Activated CD4-positive, alpha-beta T cell treated with anti-CD3 and anti-CD28 coated beads, Interleukin-2, amount 10 ng/mL, durations not matched to agents 7 days and 5 days (primary cell): ENCODE data around the gene CEP104. TPM values are rescaled to one million over a fixed set of nuclear protein-coding genes. Genes with fewer than 3 reads are reported as not detected.

ENCODE experiments used
- CTCF ChIA-PET: fragments of 350-600 bp; sonication (Branson Sonifier 250); formaldehyde crosslinking; loops from one replicate; lab custom pipeline; 2021; ENCODE audit warnings: antibody characterized with exemption; lab: Charles Lee
- POLR2A ChIA-PET: fragments of 350-600 bp; sonication (Branson Sonifier 250); formaldehyde crosslinking; loops from one replicate; lab custom pipeline; 2021; ENCODE audit warnings: antibody characterized with exemption; lab: Charles Lee
- DNase-seq: peaks from one replicate; pipeline ENCODE4 v3.0.0-alpha.2; 2020
- H3K27ac Mint-ChIP-seq: one replicate; pipeline ENCODE4 v1.8.0; 2021; ENCODE audit warnings: mild to moderate bottlenecking, moderate library complexity, mixed read lengths
- H3K27me3 Mint-ChIP-seq: one replicate; pipeline ENCODE4 v1.8.0; 2021; ENCODE audit warnings: mixed read lengths
- H3K36me3 Mint-ChIP-seq: one replicate; pipeline ENCODE4 v1.8.0; 2021; ENCODE audit warnings: low read depth, mixed read lengths
- H3K4me1 Mint-ChIP-seq: one replicate; pipeline ENCODE4 v1.8.0; 2021; ENCODE audit warnings: mixed read lengths
- H3K4me3 Mint-ChIP-seq: one replicate; pipeline ENCODE4 v1.8.0; 2021; ENCODE audit warnings: mild to moderate bottlenecking, moderate library complexity, mixed read lengths
- H3K9me3 Mint-ChIP-seq: one replicate; pipeline ENCODE4 v1.8.0; 2021; ENCODE audit warnings: mixed read lengths
- total RNA-seq, 2 experiments: library from RNA; stranded (reverse); gene quantifications; one replicate each; pipeline ENCODE4 v1.2.3, GENCODE V29; 2021

The CEP104 gene
- total RNA-seq, 2 experiments from 2014 or later = 43.8 to 50.1 TPM

- Mint-ChIP-seq H3K4me3 (peak overlapping the region; percentile 82), H3K27ac (peak overlapping the region; percentile 80), H3K9me3 (no peaks in the 10 kb centered on the region), H3K4me1 (peaks cover 44% of the 10 kb centered on the region), H3K27me3 (no peaks in the 10 kb centered on the region), H3K36me3 (peaks cover 8% of the 10 kb centered on the region)
- ChIA-PET CTCF (interaction anchor here (0.8 to 5.9 kb wide), 2 partner anchors 9 to 21 kb away, joined by 3 to 29 read pairs; no protein-coding TSS in a partner anchor), POLR2A (no interaction called here)
- DNase-seq = peak; percentile 13
These were observed 61.4 kb downstream of the CEP104 start for GRCh38 chr1:3795453-3796214.

- DNase-seq = no peak
- Mint-ChIP-seq H3K4me1 (peaks cover 44% of the 10 kb centered on the region), H3K27ac (no peak overlapping the region), H3K36me3 (peaks cover 14% of the 10 kb centered on the region), H3K9me3 (no peaks in the 10 kb centered on the region), H3K4me3 (no peak overlapping the region), H3K27me3 (no peaks in the 10 kb centered on the region)
- ChIA-PET CTCF (interaction anchor here (0.7 kb wide), 1 partner anchor 9 kb away, joined by 5 read pairs; no protein-coding TSS in a partner anchor), POLR2A (no interaction called here)
These were observed 66.1 kb downstream of the CEP104 start for GRCh38 chr1:3790952-3791351.

GRCh38 chr1:3790500-3790923 lies 66.5 kb downstream of the CEP104 start:
- Mint-ChIP-seq H3K4me1 (peaks cover 44% of the 10 kb centered on the region), H3K27me3 (no peaks in the 10 kb centered on the region), H3K4me3 (no peak overlapping the region), H3K36me3 (peaks cover 14% of the 10 kb centered on the region), H3K27ac (no peak overlapping the region), H3K9me3 (no peaks in the 10 kb centered on the region)
- ChIA-PET POLR2A (no interaction called here), CTCF (interaction anchor here (0.7 kb wide), 1 partner anchor 9 kb away, joined by 5 read pairs; no protein-coding TSS in a partner anchor)
- DNase-seq = no peak

- Mint-ChIP-seq H3K4me1 (peaks cover 35% of the 10 kb centered on the region), H3K27me3 (no peaks in the 10 kb centered on the region), H3K4me3 (no peak overlapping the region), H3K9me3 (no peaks in the 10 kb centered on the region), H3K27ac (no peak overlapping the region), H3K36me3 (peaks cover 9% of the 10 kb centered on the region)
- ChIA-PET POLR2A (no interaction called here), CTCF (no interaction called here)
- DNase-seq = no peak
These were observed 67.3 kb downstream of the CEP104 start for GRCh38 chr1:3789421-3790300.

- peaks cover 16% of the 10 kb centered on the region for H3K36me3 Mint-ChIP-seq
- CTCF ChIA-PET = interaction anchor here (0.6 kb wide), 1 partner anchor 94 kb away, joined by 3 read pairs; no protein-coding TSS in a partner anchor
- no peak for DNase-seq
- H3K4me3 Mint-ChIP-seq = no peak overlapping the region
- POLR2A ChIA-PET = no interaction called here
- H3K4me1 Mint-ChIP-seq = peaks cover 29% of the 10 kb centered on the region
- no peaks in the 10 kb centered on the region for H3K9me3 Mint-ChIP-seq
- no peaks in the 10 kb centered on the region for H3K27me3 Mint-ChIP-seq
- no peak overlapping the region for H3K27ac Mint-ChIP-seq
These were observed 68.1 kb downstream of the CEP104 start for GRCh38 chr1:3788756-3789420.

GRCh38 chr1:3787745-3788605 lies 69.0 kb downstream of the CEP104 start:
- no peaks in the 10 kb centered on the region for H3K9me3 Mint-ChIP-seq
- peaks cover 21% of the 10 kb centered on the region for H3K36me3 Mint-ChIP-seq
- CTCF ChIA-PET = interaction anchor here (1.0 kb wide), 1 partner anchor 12 kb away, joined by 5 read pairs; no protein-coding TSS in a partner anchor

GRCh38 chr1:3787349-3787715 lies 69.7 kb downstream of the CEP104 start:
- Mint-ChIP-seq H3K4me3 (no peak overlapping the region), H3K36me3 (peaks cover 23% of the 10 kb centered on the region), H3K4me1 (peaks cover 15% of the 10 kb centered on the region), H3K27ac (peak overlapping the region; percentile 19), H3K9me3 (no peaks in the 10 kb centered on the region), H3K27me3 (no peaks in the 10 kb centered on the region)
- ChIA-PET CTCF (interaction anchor here (1.0 kb wide), 2 partner anchors 9 to 12 kb away, joined by 3 to 5 read pairs; partner anchors contain the start of gene LRRC47), POLR2A (no interaction called here)
- DNase-seq = no peak

More at GRCh38 chr1:3787745-3788605, 69.0 kb downstream of the CEP104 start:
- Mint-ChIP-seq H3K4me1 (peaks cover 20% of the 10 kb centered on the region), H3K27me3 (no peaks in the 10 kb centered on the region), H3K27ac (peak overlapping the region; percentile 19), H3K4me3 (no peak overlapping the region)
- POLR2A ChIA-PET = no interaction called here
- no peak for DNase-seq

GRCh38 chr1:3786468-3787348 lies 70.3 kb downstream of the CEP104 start:
- H3K4me1 Mint-ChIP-seq = peaks cover 11% of the 10 kb centered on the region
- no peak overlapping the region for H3K27ac Mint-ChIP-seq
- no peak overlapping the region for H3K4me3 Mint-ChIP-seq
- ChIA-PET CTCF (interaction anchor here (0.6 to 1.0 kb wide), 3 partner anchors 9 to 47 kb away, joined by 3 to 5 read pairs (median 3); partner anchors contain the start of gene LRRC47), POLR2A (no interaction called here)
- no peaks in the 10 kb centered on the region for H3K27me3 Mint-ChIP-seq
- no peaks in the 10 kb centered on the region for H3K9me3 Mint-ChIP-seq
- no peak for DNase-seq
- peaks cover 28% of the 10 kb centered on the region for H3K36me3 Mint-ChIP-seq

- POLR2A ChIA-PET = no interaction called here
- Mint-ChIP-seq H3K4me3 (no peak overlapping the region), H3K36me3 (peaks cover 33% of the 10 kb centered on the region), H3K9me3 (no peaks in the 10 kb centered on the region), H3K27ac (no peak overlapping the region), H3K27me3 (no peaks in the 10 kb centered on the region), H3K4me1 (peaks cover 11% of the 10 kb centered on the region)
- no peak for DNase-seq
- CTCF ChIA-PET = no interaction called here
These were observed 71.4 kb downstream of the CEP104 start for GRCh38 chr1:3785456-3786157.

- H3K27ac Mint-ChIP-seq = no peak overlapping the region
- POLR2A ChIA-PET = no interaction called here
These were observed 72.0 kb downstream of the CEP104 start for GRCh38 chr1:3785045-3785444.

More at GRCh38 chr1:3785045-3785444, 72.0 kb downstream of the CEP104 start:
- Mint-ChIP-seq H3K27me3 (no peaks in the 10 kb centered on the region), H3K4me3 (no peak overlapping the region), H3K9me3 (no peaks in the 10 kb centered on the region), H3K36me3 (peaks cover 38% of the 10 kb centered on the region), H3K4me1 (peaks cover 11% of the 10 kb centered on the region)
- no peak for DNase-seq
- CTCF ChIA-PET = interaction anchor here (1.0 kb wide), 1 partner anchor 17 kb away, joined by 3 read pairs; no protein-coding TSS in a partner anchor
